Stomach (tissue), 9 donors: ENCODE measurements around the gene HLA-DQB1. TPM values are rescaled to one million over a fixed set of nuclear protein-coding genes. Genes with fewer than 3 reads are reported as not detected.
"Not testable (repeated sequence)": the region's sequence is repeated elsewhere in the genome, so short reads cannot be mapped to it uniquely, and the experiment has no call there.

Source experiments
- DNase-seq, 2 donors: peaks; one replicate each; pipeline versions ENCODE4 v3.0.0 to v3.0.0-alpha.2; 2013 to 2019
- H3K27ac ChIP-seq, 5 donors: fragments of 200-600 bp in 4 of 5; sonication (generic) in 4 of 5; one replicate each; pipeline ENCODE4 v1.5.1; 2013 to 2019; ENCODE audit warnings: mild to moderate bottlenecking in 1 of 5, moderate library complexity in 1 of 5
- H3K27me3 ChIP-seq, 3 donors: fragments of 200-600 bp; sonication (generic); one replicate each; pipeline ENCODE4 v1.5.1; 2017 to 2019; ENCODE audit warnings: mixed run types in 1 of 3
- H3K36me3 ChIP-seq, 4 donors: fragments of 200-600 bp; sonication (generic); 1 replicate in 3 of 4; 2 replicates in 1 of 4; pipeline ENCODE4 v1.5.1; 2016 to 2019
- H3K4me1 ChIP-seq, 4 donors: fragments of 200-600 bp; sonication (generic); one replicate each; pipeline ENCODE4 v1.5.1; 2016 to 2019
- H3K4me3 ChIP-seq, 4 donors: fragments of 200-600 bp; sonication (generic) in 3 of 4; one replicate each; pipeline ENCODE4 v1.5.1; 2016 to 2019; ENCODE audit warnings: mild to moderate bottlenecking in 1 of 4
- H3K9me3 ChIP-seq, 4 donors: fragments of 200-600 bp; sonication (generic); one replicate each; pipeline ENCODE4 v1.5.1; 2016 to 2019
- CTCF ChIP-seq, 7 experiments: fragments of 450-650 bp in 4 of 7; fragments of 200-600 bp in 3 of 7; sonication (generic) in 3 of 7; IDR thresholded peaks; one replicate each; pipeline ENCODE4 v1.5.1; 2016 to 2019; ENCODE audit warnings: antibody characterized with exemption in 7 of 7, control low read depth in 2 of 7, mild to moderate bottlenecking in 1 of 7
- EP300 ChIP-seq: sonication (generic); formaldehyde crosslinking; IDR thresholded peaks from one replicate; pipeline ENCODE4 v1.6.1; 2017; ENCODE audit warnings: antibody characterized with exemption
- POLR2A ChIP-seq, 4 donors: fragments of 450-650 bp; IDR thresholded peaks; one replicate each; pipeline ENCODE4 v1.6.1; 2016; ENCODE audit warnings: antibody characterized with exemption in 4 of 4, control low read depth in 2 of 4, mild to moderate bottlenecking in 1 of 4, moderate library complexity in 1 of 4
- POLR2AphosphoS5 ChIP-seq, 3 donors: sonication (generic); formaldehyde crosslinking; IDR thresholded peaks; one replicate each; pipeline ENCODE4 v1.6.1; 2016; ENCODE audit warnings: antibody characterized with exemption in 3 of 3
- WGBS, 5 donors: extraction: QIAGEN DNeasy Blood & Tissue Kit in 3 of 5; methylation state at CpG; one replicate each; pipeline versions ENCODE4 v1.1.5 to v1.1.7; 2013 to 2018; 5-methylcytosine and 5-hydroxymethylcytosine counted together
- intact Hi-C: fragments of 100-400 bp; cut with DNase I; formaldehyde crosslinking; loops from one replicate; pipeline ENCODE4 v1.15.1; 2023; ENCODE audit warnings: low total_unique reads
- polyA plus RNA-seq, 3 donors: library from polyadenylated mRNA; stranded (reverse); fragments of 200-250 nt; gene quantifications; one replicate each; pipeline ENCODE4 v1.2.3, GENCODE V29; 2013
- total RNA-seq, 5 donors: library from RNA; depleted of rRNA; stranded (reverse); fragments of >200 nt; gene quantifications; one replicate each; pipeline versions ENCODE4 v1.1.0 to v1.2.3, GENCODE V29; 2014 to 2016
- donor health status: healthy with polysubstance abuse.
- donor health status: Bipolar disorder and iron deficiency.
- donor health status: healthy.

The HLA-DQB1 gene
- total and polyA plus RNA-seq, 8 donors: 2.0 to 94.5 (median 21.4) TPM; not detected in 2

DNA sequence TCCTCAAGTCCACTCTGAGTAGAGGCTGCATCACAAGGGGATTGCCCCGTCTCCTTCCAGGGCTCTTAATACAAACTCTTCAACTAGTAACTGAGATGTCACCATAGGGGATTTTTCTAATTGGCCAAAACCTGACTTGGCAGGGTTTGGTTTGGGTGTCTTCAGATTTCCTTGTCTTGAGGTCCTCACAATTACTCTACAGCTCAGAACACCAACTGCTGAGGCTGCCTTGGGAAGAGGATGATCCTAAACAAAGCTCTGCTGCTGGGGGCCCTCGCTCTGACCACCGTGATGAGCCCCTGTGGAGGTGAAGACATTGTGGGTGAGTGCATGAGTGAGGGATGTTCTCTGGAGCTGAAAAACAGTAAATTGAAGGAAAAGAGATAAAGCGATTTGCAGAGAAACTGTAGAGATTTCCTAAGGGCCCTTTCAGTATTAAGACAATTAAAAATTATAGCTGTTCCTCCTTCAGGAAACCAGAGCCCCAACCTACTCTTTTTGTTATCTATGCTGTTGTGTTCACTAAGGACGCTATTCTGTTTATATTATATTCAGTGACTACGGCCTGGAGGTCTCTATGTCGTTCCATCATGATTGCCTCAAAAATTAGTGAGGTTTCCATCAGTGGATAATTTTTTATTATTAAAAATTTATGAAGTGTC, 29.1 kb downstream of the HLA-DQB1 start, which contains the start of gene HLA-DQA1:
TSS of gene HLA-DQA1 (plus strand) at position 188 of the 662 bp plus-strand sequence. CDS start at position 241, 53 bp downstream.
- no peaks in the 10 kb centered on the region for H3K36me3 ChIP-seq
- TF ChIP-seq EP300 (no peak), POLR2A (IDR thresholded peaks at IDR 0.05) (no peak), POLR2AphosphoS5 (IDR thresholded peaks at IDR 0.05) (peak in 1 of 3 donors; percentile 15)
- H3K4me1 ChIP-seq: no peaks in the 10 kb centered on the region
- H3K27ac ChIP-seq: peak within 1 kb of the TSS in 1 of 5 donors; percentile 38
- peaks cover 0 to 13% (median 0%) of the 10 kb centered on the region in 3 donors for H3K27me3 ChIP-seq
- WGBS, 5 donors: 20 to 57% (median 49%) methylated on average over 7 of the region's 7 CpGs
- DNase-seq: no peak
- no peak within 1 kb of the TSS for H3K4me3 ChIP-seq
- H3K9me3 ChIP-seq: no peaks in the 10 kb centered on the region
- intact Hi-C loops: no loop called here

DNA sequence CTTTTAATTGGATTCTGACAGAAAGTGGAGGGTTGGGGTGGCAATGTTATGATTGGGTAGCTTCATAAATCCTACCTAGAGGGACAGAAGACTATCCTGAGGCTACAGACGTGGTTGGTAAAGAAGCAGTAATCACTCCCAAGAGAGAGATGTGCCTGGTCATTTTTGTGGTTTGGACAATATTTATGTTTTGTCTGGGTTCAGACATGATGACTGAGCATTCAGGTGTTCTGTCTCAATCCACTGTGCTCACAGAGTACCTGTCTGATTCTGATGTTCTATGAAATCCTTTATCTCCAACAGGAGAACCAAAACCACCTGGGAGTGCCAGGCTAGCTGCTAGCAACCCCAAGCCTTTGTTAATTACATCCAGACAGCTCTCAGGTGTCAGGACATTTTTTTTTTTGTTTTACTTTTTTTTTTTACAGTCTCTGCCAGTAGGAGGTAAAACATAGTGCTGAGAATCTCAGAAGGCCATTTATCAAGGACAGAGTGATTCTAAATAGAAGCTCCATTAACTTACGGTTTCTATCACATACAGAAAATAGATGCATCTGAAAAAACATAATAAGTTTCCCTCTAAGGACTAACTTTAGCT, 30.8 kb downstream of the HLA-DQB1 start:
- intact Hi-C loops: no loop called here
- Histone ChIP-seq H3K4me3 (no peak overlapping the region), H3K4me1 (no peaks in the 10 kb centered on the region), H3K27me3 (peaks cover 0 to 13% (median 0%) of the 10 kb centered on the region in 3 donors), H3K36me3 (no peaks in the 10 kb centered on the region), H3K9me3 (no peaks in the 10 kb centered on the region), H3K27ac (no peak overlapping the region)
- DNase-seq: no peak
- WGBS, 5 donors: 15 to 52% (median 29%) methylated on average over 2 of the region's 2 CpGs
- TF ChIP-seq EP300: no peak

DNA sequence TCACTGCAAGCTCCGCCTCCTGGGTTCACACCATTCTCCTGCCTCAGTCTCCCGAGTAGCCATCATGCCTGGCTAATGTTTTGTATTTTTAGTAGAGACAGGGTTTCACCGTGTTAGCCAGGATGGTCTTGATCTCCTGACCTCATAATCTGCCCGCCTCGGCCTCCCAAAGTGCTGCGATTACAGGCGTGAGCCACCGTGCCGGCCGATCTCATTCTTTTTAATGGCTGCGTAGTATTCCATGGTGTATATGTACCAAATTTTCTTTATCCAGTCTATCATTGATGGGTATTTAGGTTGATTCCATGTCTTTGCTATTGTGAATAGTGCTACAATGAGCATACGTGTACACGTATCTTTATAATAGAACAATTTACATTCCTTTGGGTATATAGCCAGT, 36.7 kb downstream of the HLA-DQB1 start:
- intact Hi-C loops, DNase-seq, H3K27ac ChIP-seq, H3K9me3 ChIP-seq, H3K27me3 ChIP-seq, H3K4me1 ChIP-seq, H3K36me3 ChIP-seq, H3K4me3 ChIP-seq: not testable (repeated sequence)
- 70 to 96% (median 81%) methylated on average over 2 to 13 of the region's 13 CpGs for WGBS, 5 donors

- intact Hi-C loops: no loop called here
- Histone ChIP-seq H3K4me3 (no peak overlapping the region), H3K4me1 (no peaks in the 10 kb centered on the region), H3K27me3 (no peaks in the 10 kb centered on the region), H3K9me3 (no peaks in the 10 kb centered on the region), H3K36me3 (no peaks in the 10 kb centered on the region), H3K27ac (peak overlapping the region in 1 of 5 donors; percentile 42)
- WGBS, 5 donors: 21 to 75% (median 28%) methylated on average over 3 of the region's 3 CpGs
- no peak for TF ChIP-seq POLR2A (IDR thresholded peaks at IDR 0.05)
- no peak for TF ChIP-seq EP300
- TF ChIP-seq CTCF (IDR thresholded peaks at IDR 0.05): no peak
- no peak for TF ChIP-seq POLR2AphosphoS5 (IDR thresholded peaks at IDR 0.05)
- DNase-seq: peak; percentile 47 to 54
Observed at GRCh38 chr6:32627831-32628230, 38.6 kb downstream of the HLA-DQB1 start.

DNA sequence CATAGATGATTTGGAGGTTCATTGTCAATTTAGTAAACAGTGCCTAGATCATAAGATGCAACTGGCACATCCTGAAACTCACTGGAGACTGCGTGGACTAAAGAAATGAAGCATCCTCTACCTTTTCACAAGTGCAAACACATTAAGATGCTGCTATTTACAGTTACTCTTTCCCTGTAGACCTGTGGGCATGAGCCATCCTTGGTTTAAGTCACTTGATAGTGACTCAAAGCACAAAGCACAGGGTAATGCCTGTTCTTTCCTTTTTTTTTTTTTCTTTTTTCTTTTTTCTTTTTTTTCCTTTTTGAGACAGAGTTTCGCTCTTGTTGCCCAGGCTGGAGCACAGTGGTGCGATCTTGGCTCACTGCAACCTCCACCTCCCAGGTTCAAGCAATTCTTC, 39.2 kb downstream of the HLA-DQB1 start:
- WGBS, 5 donors: 0 to 77% (median 0%) methylated on average over 1 to 3 of the region's 3 CpGs
- Histone ChIP-seq H3K36me3 (no peaks in the 10 kb centered on the region), H3K4me1 (no peaks in the 10 kb centered on the region), H3K9me3 (no peaks in the 10 kb centered on the region), H3K4me3 (no peak overlapping the region), H3K27ac (peak overlapping the region in 1 of 5 donors; percentile 42), H3K27me3 (no peaks in the 10 kb centered on the region)
- no peak for DNase-seq
- intact Hi-C loops: no loop called here
- TF ChIP-seq POLR2A (IDR thresholded peaks at IDR 0.05) (no peak), EP300 (no peak), CTCF (IDR thresholded peaks at IDR 0.05) (no peak), POLR2AphosphoS5 (IDR thresholded peaks at IDR 0.05) (no peak)

DNA sequence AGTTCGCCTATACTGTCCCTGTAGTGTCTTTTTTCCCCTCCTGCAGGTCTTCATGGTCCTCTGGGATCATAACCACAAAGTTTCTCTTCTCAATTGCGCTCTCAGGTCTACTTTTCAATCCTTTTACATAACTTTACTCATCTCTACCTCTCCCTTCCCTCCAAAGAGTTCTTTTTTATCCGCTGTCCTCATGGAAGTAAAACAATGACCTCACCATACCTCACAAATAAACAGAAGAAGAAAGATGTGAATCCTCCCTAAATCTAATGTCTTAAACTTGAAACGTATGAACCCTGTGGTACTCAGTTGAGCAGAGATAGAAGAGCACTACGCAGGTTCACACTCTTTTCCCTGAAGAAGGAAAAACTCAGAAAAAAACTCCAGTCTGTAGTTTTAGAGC, 41.3 kb downstream of the HLA-DQB1 start:
- 19 to 68% (median 20%) methylated on average over 5 of the region's 5 CpGs for WGBS, 5 donors
- DNase-seq: no peak
- no peak overlapping the region for H3K27ac ChIP-seq
- H3K9me3 ChIP-seq: no peaks in the 10 kb centered on the region
- no peaks in the 10 kb centered on the region for H3K4me1 ChIP-seq
- no peaks in the 10 kb centered on the region for H3K36me3 ChIP-seq
- no peak overlapping the region for H3K4me3 ChIP-seq
- intact Hi-C loops: no loop called here
- TF ChIP-seq POLR2A (IDR thresholded peaks at IDR 0.05) (no peak), EP300 (no peak), CTCF (IDR thresholded peaks at IDR 0.05) (no peak), POLR2AphosphoS5 (IDR thresholded peaks at IDR 0.05) (no peak)
- no peaks in the 10 kb centered on the region for H3K27me3 ChIP-seq
